GM18858 (cell line): Measurements from ENCODE around the gene HUNK.

Experiments used
- ATAC-seq: cut with Tn5 transposase; IDR thresholded peaks from one replicate; pipeline ENCODE4 v1.9.1; 2021; ENCODE audit not compliant: unreplicated experiment

The HUNK gene

DNA sequence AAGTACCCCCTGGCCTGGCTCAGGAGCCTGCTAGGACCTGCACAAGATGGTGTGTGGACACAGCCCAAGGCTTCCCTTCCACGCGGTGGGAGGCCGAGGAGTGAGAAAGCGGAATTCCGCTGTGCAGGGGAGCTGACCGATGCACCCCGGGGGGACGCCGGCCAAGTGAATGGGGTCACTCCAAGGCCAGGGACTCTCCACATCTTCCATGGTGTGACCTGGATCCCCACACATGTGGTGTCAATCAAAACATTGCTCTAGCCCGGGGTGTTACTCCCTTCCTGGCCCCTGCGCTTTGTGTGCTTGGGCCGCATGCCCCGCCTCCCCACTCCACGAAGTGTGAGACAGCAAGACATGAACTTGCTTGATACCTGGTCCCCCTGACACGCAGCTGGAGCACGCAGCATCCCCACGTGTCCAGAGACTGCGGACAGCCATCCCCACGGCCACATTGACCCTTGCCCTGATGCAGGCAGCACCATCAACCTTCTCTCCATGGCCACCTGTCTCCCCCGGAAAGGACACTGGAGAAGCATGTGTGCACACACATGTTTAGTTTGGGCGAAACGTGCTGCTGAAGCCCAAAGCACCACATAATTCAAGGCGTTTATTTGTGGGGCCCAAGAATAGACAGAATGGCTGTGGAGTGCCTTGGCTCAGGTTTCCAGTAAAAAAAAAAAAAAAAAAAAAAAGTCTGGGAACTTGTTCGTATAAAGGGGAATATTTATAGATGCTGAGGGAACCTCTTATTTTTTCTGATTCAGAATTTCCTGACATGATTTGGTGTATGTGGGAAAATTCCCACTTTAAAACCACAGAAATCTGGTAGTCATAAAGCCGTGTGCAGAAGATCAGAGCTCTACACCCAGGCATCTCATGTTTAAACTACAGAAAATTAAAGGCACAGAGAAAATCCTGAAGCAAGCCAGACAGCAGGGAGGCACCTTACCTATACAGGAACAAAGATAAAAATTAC lies 171.7 kb downstream of the HUNK start:
- no peak for ATAC-seq

DNA sequence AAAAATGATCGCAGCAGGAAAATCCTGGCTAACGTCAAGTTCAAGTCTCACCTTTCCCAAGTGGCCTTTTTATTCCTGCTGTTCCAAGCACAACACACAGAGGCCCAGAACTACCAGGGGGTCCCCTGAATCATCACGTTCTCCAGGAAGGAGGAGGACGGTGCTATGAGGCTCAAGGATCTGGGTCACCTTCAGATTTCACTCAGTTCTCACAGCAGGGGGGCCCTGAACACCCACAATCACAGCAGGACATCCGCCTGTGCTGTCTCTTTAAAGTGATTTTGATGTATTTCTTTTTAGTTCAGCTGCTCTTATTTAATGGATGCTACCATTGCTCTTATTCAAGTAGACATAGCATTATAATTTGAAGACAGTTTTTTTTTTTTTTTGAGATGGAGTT lies 173.4 kb downstream of the HUNK start:
- no peak for ATAC-seq

DNA sequence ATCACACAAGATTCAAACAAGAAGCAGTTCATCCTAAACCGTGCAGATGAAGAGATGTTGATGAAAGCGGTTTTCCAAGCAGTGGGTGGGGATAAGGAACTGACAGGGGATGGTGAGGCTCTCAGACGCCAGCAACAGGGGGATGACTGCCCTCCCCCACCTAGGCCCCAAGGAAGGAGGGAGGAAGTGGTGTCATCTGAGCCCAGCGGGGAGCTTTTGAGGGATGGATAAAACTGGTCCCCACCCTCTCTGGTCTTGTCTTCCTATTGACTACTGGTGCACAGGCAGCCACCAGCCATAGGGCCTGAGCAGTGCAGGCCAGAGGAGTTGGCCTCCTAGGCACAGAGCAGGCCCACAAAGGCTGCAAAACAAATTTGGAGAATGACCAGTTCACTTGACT lies 175.5 kb downstream of the HUNK start:
- no peak for ATAC-seq
